ENCODE results near the gene RALGAPA1. TPM values are rescaled to one million over a fixed set of nuclear protein-coding genes. Genes with fewer than 3 reads are reported as not detected.
A peak's percentile ranks its signal among the peaks of the same experiment; 100 is the strongest.

Gene RALGAPA1
- total RNA-seq, 1 experiment from 2014 or later = 30.0 TPM

- H3F3A ChIP-seq (ENCODE audit: insufficient read depth, low read depth) = no peaks in the 10 kb centered on the region
- DNase-seq = no peak
- no peak overlapping the region for H3K4me3 ChIP-seq
- peaks cover 4% of the 10 kb centered on the region for H3K4me1 ChIP-seq (replicated peaks; ENCODE audit: insufficient read depth)
- no peak overlapping the region for H3K27ac ChIP-seq
- H2AFZ ChIP-seq = no peak overlapping the region
- intact Hi-C loops (cut with micrococcal nuclease; ENCODE audit: unreplicated experiment) = no loop called here
- H4K20me1 ChIP-seq (ENCODE audit: insufficient read depth) = no peaks in the 10 kb centered on the region
- H3K27me3 ChIP-seq (ENCODE audit: insufficient read depth, low read depth) = no peaks in the 10 kb centered on the region
- no peaks in the 10 kb centered on the region for H3K36me3 ChIP-seq (ENCODE audit: low read depth)
- TF ChIP-seq, protein P1, sequence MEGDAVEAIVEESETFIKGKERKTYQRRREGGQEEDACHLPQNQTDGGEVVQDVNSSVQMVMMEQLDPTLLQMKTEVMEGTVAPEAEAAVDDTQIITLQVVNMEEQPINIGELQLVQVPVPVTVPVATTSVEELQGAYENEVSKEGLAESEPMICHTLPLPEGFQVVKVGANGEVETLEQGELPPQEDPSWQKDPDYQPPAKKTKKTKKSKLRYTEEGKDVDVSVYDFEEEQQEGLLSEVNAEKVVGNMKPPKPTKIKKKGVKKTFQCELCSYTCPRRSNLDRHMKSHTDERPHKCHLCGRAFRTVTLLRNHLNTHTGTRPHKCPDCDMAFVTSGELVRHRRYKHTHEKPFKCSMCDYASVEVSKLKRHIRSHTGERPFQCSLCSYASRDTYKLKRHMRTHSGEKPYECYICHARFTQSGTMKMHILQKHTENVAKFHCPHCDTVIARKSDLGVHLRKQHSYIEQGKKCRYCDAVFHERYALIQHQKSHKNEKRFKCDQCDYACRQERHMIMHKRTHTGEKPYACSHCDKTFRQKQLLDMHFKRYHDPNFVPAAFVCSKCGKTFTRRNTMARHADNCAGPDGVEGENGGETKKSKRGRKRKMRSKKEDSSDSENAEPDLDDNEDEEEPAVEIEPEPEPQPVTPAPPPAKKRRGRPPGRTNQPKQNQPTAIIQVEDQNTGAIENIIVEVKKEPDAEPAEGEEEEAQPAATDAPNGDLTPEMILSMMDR (conservative IDR thresholded peaks at IDR 0.05) = no peak
- no peak for TF ChIP-seq EZH2 (IDR thresholded peaks at IDR 0.05; ENCODE audit: low read depth)
- CTCF ChIA-PET = no interaction called here
- BruUV-seq (replicated peaks) = no TSS peak
- H3K9me3 ChIP-seq (ENCODE audit: insufficient read depth, low read depth) = no peaks in the 10 kb centered on the region
- H3K4me2 ChIP-seq = no peak overlapping the region
- H3K9me2 ChIP-seq (ENCODE audit: insufficient read depth) = no peaks in the 10 kb centered on the region
- peaks cover 7% of the 10 kb centered on the region for H3K79me2 ChIP-seq (ENCODE audit: low read depth)
- POLR2A ChIA-PET (ENCODE audit: unreplicated experiment) = no interaction called here
Observed at GRCh38 chr14:35822501-35822900, 13.4 kb upstream of the RALGAPA1 start.

GRCh38 chr14:35821564-35822411 is 12.7 kb upstream of the RALGAPA1 start:
- TF ChIP-seq EZH2 (IDR thresholded peaks at IDR 0.05; ENCODE audit: low read depth) = no peak
- TF ChIP-seq, protein P1 (conservative IDR thresholded peaks at IDR 0.05) = peak; percentile 76
- H3K9me2 ChIP-seq (ENCODE audit: insufficient read depth) = no peaks in the 10 kb centered on the region
- no TSS peak for BruUV-seq (replicated peaks)
- DNase-seq = peak in 1 of 2 experiments; percentile 3
- POLR2A ChIA-PET (ENCODE audit: unreplicated experiment) = interaction anchor here (0.7 kb wide), 1 partner anchor 248 kb away, joined by 5 read pairs; no protein-coding TSS in a partner anchor
- H3K27me3 ChIP-seq (ENCODE audit: insufficient read depth, low read depth) = no peaks in the 10 kb centered on the region
- no peak overlapping the region for H3K4me3 ChIP-seq
- CTCF ChIA-PET = interaction anchor here (0.6 kb wide), 2 partner anchors 514 to 762 kb away, joined by 3 read pairs; no protein-coding TSS in a partner anchor
- no peaks in the 10 kb centered on the region for H3F3A ChIP-seq (ENCODE audit: insufficient read depth, low read depth)
- no peaks in the 10 kb centered on the region for H3K36me3 ChIP-seq (ENCODE audit: low read depth)
- H2AFZ ChIP-seq = no peak overlapping the region
- H3K79me2 ChIP-seq (ENCODE audit: low read depth) = no peaks in the 10 kb centered on the region
- intact Hi-C loops (cut with micrococcal nuclease; ENCODE audit: unreplicated experiment) = no loop called here
- no peaks in the 10 kb centered on the region for H4K20me1 ChIP-seq (ENCODE audit: insufficient read depth)
- H3K27ac ChIP-seq = no peak overlapping the region
- H3K4me2 ChIP-seq = no peak overlapping the region
- H3K4me1 ChIP-seq (replicated peaks; ENCODE audit: insufficient read depth) = no peaks in the 10 kb centered on the region
- no peaks in the 10 kb centered on the region for H3K9me3 ChIP-seq (ENCODE audit: insufficient read depth, low read depth)

DNA sequence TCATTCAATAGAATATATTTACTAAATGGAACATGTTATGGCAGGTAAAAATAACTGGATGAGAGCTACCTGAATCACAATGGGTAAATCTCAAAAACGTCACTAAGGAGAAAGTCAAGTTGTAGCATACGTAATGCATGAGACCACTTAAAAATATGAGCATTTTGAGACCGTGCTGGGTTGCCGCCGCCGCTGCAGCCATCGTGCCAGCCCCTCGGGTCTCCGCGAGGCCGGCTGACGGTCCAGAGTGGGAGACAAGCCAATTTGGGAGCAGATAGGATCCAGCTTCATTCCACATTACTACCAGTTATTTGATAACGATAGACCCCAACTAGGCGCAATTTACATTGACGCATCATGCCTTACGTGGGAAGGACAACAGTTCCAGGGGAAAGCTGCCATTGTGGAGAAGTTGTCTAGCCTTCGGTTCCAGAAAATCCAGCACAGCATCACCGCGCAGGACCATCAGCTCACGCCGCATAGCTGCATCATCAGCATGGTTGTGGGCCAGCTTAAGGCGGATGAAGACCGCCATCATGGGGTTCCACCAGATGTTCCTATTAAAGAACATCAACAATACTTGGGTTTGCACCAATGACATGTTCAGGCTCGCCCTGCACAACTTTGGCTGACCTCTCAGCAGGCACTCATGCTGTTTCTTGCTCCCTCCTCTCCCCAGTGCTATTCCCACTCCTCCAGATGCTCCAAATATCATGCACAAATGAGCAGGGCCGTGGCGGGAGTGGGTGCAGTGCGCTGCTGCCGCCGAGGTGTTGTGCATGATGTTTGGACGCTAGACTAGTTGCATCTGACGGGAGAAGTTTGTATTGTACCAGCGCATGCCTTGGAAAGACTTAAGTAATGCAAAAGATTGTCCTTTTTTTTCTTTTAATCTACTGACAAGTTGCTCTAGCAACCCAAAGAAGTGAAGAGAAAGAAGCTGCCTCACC is 10.8 kb upstream of the RALGAPA1 start:
- POLR2A ChIA-PET (ENCODE audit: unreplicated experiment) = no interaction called here
- no peak overlapping the region for H2AFZ ChIP-seq

More for the DNA sequence above, 10.8 kb upstream of the RALGAPA1 start:
- no peak overlapping the region for H3K4me3 ChIP-seq
- no peaks in the 10 kb centered on the region for H3K9me2 ChIP-seq (ENCODE audit: insufficient read depth)
- intact Hi-C loops (cut with micrococcal nuclease; ENCODE audit: unreplicated experiment) = no loop called here
- H3F3A ChIP-seq (ENCODE audit: insufficient read depth, low read depth) = no peaks in the 10 kb centered on the region
- TF ChIP-seq, protein P1 (conservative IDR thresholded peaks at IDR 0.05) = no peak
- no peak for TF ChIP-seq EZH2 (IDR thresholded peaks at IDR 0.05; ENCODE audit: low read depth)
- no peak for DNase-seq
- H3K4me2 ChIP-seq = no peak overlapping the region
- CTCF ChIA-PET = interaction anchor here (0.7 kb wide), 1 partner anchor 576 kb away, joined by 4 read pairs; no protein-coding TSS in a partner anchor
- no peaks in the 10 kb centered on the region for H3K4me1 ChIP-seq (replicated peaks; ENCODE audit: insufficient read depth)
- no peaks in the 10 kb centered on the region for H3K27me3 ChIP-seq (ENCODE audit: insufficient read depth, low read depth)
- H3K9me3 ChIP-seq (ENCODE audit: insufficient read depth, low read depth) = no peaks in the 10 kb centered on the region
- H3K36me3 ChIP-seq (ENCODE audit: low read depth) = no peaks in the 10 kb centered on the region
- H3K79me2 ChIP-seq (ENCODE audit: low read depth) = no peaks in the 10 kb centered on the region
- no peak overlapping the region for H3K27ac ChIP-seq
- no peaks in the 10 kb centered on the region for H4K20me1 ChIP-seq (ENCODE audit: insufficient read depth)
- no TSS peak for BruUV-seq (replicated peaks)

Data from PC-9 (cell line).